DND-41 (cell line): ENCODE data around the gene LYST.

Source experiments
- ATAC-seq: fragments of 200-7000 bp; cut with Tn5 transposase; 3 replicates; pipeline ENCODE4 v1.9.1; 2021; ENCODE audit warnings: low read depth; ENCODE audit not compliant: insufficient read depth
- DNase-seq: peaks from one replicate; pipeline ENCODE4 v3.0.0-alpha.2; 2020
- H2AFZ ChIP-seq: 2 replicates; pipeline ENCODE4 v1.6.0; 2012; ENCODE audit warnings: low read depth, low read length
- H3K27ac ChIP-seq: 2 replicates; pipeline ENCODE4 v1.5.1; 2012; ENCODE audit warnings: low read length, inconsistent platforms
- H3K27me3 ChIP-seq: fragments of 200-600 bp; sonication (generic); 2 replicates; pipeline ENCODE4 v1.6.0; 2012; ENCODE audit warnings: low read length, mild to moderate bottlenecking, inconsistent platforms; ENCODE audit not compliant: insufficient read depth, poor library complexity
- H3K36me3 ChIP-seq: 2 replicates; pipeline ENCODE4 v1.5.1; 2012; ENCODE audit warnings: low read length, inconsistent platforms; ENCODE audit not compliant: insufficient read depth
- H3K4me1 ChIP-seq: 2 replicates; pipeline ENCODE4 v1.5.1; 2012; ENCODE audit warnings: mild to moderate bottlenecking, low read length; ENCODE audit not compliant: insufficient read depth
- H3K4me2 ChIP-seq: 2 replicates; pipeline ENCODE4 v1.6.0; 2012; ENCODE audit warnings: mild to moderate bottlenecking, moderate library complexity, low read length, inconsistent platforms; ENCODE audit not compliant: insufficient read depth
- H3K4me3 ChIP-seq, 2 experiments: fragments of 200-600 bp in 1 of 2; shearing (Covaris generic) in 1 of 2; 2 replicates each; pipeline ENCODE4 v1.5.1; 2012 to 2016; ENCODE audit warnings: inconsistent platforms in 2 of 2, low read length in 2 of 2, mild to moderate bottlenecking in 2 of 2, low read depth in 1 of 2, moderate library complexity in 1 of 2
- H3K79me2 ChIP-seq: 2 replicates; pipeline ENCODE4 v1.6.0; 2012; ENCODE audit warnings: low read length, inconsistent platforms; ENCODE audit not compliant: insufficient read depth
- H3K9ac ChIP-seq: 2 replicates; pipeline ENCODE4 v1.6.0; 2012; ENCODE audit warnings: low read depth, mild to moderate bottlenecking, inconsistent platforms, low read length, moderate library complexity
- H3K9me3 ChIP-seq: 2 replicates; pipeline ENCODE4 v1.5.1; 2012; ENCODE audit warnings: low read length, moderate library complexity, mild to moderate bottlenecking, inconsistent platforms; ENCODE audit not compliant: insufficient read depth, severe bottlenecking
- H4K20me1 ChIP-seq: 2 replicates; pipeline ENCODE4 v1.6.0; 2012; ENCODE audit warnings: low read length; ENCODE audit not compliant: insufficient read depth
- EZH2 ChIP-seq: IDR thresholded peaks from 3 replicates; pipeline ENCODE4 v1.6.1; 2012; ENCODE audit warnings: borderline replicate concordance, low read depth, mild to moderate bottlenecking, moderate library complexity, low read length, inconsistent platforms; ENCODE audit not compliant: severe bottlenecking
- TF ChIP-seq, protein P1 (sequence below): IDR thresholded peaks from 2 replicates; pipeline ENCODE4 v1.5.1; 2012; ENCODE audit warnings: borderline replicate concordance, low read length, moderate library complexity, mild to moderate bottlenecking; ENCODE audit not compliant: poor library complexity, severe bottlenecking; ENCODE audit errors: extremely low read depth

Gene LYST

DNA sequence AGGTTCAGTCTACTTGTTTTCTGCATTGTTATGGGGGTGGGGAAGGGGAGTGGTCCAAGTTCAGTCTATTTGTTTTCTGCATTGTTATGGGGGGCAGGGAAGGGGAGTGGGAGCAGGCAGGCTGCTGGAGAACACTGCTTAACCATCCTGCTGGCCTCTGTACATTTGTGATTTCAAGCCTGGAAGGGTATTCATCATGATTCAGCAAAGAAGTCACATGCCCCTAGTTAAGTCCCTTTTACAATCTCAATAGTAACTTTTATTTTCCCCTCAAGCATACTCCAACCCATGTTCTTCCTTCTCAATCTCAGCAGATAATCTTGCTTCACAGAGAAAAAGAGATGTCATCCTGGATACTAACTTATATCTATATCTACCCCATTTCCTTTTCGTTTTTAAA is 7.9 kb downstream of the LYST start:
- no peak for ATAC-seq
- H2AFZ ChIP-seq: no peak overlapping the region
- H3K27me3 ChIP-seq: peaks cover 15% of the 10 kb centered on the region
- no peak for DNase-seq
- H4K20me1 ChIP-seq: no peaks in the 10 kb centered on the region
- no peak overlapping the region for H3K4me2 ChIP-seq
- no peaks in the 10 kb centered on the region for H3K4me1 ChIP-seq
- no peaks in the 10 kb centered on the region for H3K79me2 ChIP-seq
- no peak overlapping the region for H3K9ac ChIP-seq
- H3K36me3 ChIP-seq: no peaks in the 10 kb centered on the region
- no peak overlapping the region for H3K4me3 ChIP-seq
- no peak for TF ChIP-seq EZH2
- TF ChIP-seq, protein P1, sequence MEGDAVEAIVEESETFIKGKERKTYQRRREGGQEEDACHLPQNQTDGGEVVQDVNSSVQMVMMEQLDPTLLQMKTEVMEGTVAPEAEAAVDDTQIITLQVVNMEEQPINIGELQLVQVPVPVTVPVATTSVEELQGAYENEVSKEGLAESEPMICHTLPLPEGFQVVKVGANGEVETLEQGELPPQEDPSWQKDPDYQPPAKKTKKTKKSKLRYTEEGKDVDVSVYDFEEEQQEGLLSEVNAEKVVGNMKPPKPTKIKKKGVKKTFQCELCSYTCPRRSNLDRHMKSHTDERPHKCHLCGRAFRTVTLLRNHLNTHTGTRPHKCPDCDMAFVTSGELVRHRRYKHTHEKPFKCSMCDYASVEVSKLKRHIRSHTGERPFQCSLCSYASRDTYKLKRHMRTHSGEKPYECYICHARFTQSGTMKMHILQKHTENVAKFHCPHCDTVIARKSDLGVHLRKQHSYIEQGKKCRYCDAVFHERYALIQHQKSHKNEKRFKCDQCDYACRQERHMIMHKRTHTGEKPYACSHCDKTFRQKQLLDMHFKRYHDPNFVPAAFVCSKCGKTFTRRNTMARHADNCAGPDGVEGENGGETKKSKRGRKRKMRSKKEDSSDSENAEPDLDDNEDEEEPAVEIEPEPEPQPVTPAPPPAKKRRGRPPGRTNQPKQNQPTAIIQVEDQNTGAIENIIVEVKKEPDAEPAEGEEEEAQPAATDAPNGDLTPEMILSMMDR: no peak
- H3K27ac ChIP-seq: no peak overlapping the region
- H3K9me3 ChIP-seq: no peaks in the 10 kb centered on the region

DNA sequence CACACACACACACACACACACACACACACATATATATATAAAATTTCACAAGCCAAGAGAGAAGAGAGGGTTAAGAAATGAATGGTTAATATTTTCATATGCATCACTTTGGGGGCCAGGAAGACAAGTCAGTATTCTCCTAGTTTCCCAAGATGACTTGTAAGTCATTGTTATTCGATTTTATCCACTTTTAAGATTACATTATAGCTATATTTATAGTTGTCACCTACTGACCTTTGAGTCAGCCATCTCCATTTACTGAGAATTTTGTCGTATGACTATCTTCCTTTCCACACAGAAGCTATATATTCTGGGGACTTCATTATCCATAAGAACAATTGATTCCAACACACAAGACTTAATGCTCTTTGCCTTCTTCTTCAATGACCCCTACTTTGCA is 8.9 kb downstream of the LYST start:
- no peak for ATAC-seq
- H3K4me2 ChIP-seq: no peak overlapping the region
- H3K9me3 ChIP-seq: no peaks in the 10 kb centered on the region
- no peaks in the 10 kb centered on the region for H3K4me1 ChIP-seq
- no peaks in the 10 kb centered on the region for H3K36me3 ChIP-seq
- H2AFZ ChIP-seq: no peak overlapping the region
- H4K20me1 ChIP-seq: no peaks in the 10 kb centered on the region
- H3K27me3 ChIP-seq: peaks cover 20% of the 10 kb centered on the region
- no peak overlapping the region for H3K4me3 ChIP-seq
- no peak overlapping the region for H3K27ac ChIP-seq
- no peaks in the 10 kb centered on the region for H3K79me2 ChIP-seq
- no peak for DNase-seq
- H3K9ac ChIP-seq: no peak overlapping the region
- TF ChIP-seq, protein P1: no peak

DNA sequence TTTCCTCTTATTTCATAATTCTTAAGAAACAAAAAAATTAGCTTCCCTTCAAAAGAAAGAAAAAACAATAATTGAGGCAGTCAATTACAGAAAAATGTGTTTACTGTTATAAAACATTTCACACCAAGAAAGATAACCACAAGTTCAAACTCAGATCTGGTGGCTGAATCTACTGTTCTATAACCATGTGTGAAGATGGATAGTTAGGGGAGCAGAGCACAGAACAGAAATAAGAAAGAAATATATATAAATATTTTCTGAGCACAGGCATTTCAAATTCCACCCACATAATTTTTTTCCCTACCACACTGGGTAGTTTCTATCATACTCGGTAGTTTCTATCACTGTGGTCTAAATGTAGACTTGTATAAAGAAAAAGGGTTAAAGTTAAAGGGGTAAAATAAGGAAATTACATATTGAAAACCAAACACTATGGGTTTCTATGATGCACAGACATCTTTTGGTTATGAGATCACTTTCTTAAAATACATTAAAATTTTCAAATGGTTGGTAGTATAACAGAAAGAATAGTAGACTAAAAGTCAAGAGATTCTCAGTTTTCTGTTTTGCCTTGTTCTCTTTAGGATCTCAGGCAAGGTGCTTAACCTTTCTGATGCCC is 10.8 kb downstream of the LYST start:
- no peak overlapping the region for H3K9ac ChIP-seq
- DNase-seq (no peak), ATAC-seq (no peak)
- H3K4me1 ChIP-seq: no peaks in the 10 kb centered on the region
- H3K9me3 ChIP-seq: no peaks in the 10 kb centered on the region
- no peaks in the 10 kb centered on the region for H3K79me2 ChIP-seq
- no peak for TF ChIP-seq EZH2
- TF ChIP-seq, protein P1: no peak
- no peak overlapping the region for H3K4me2 ChIP-seq
- no peaks in the 10 kb centered on the region for H4K20me1 ChIP-seq
- peaks cover 23% of the 10 kb centered on the region for H3K27me3 ChIP-seq
- no peak overlapping the region for H2AFZ ChIP-seq
- no peak overlapping the region for H3K4me3 ChIP-seq
- no peak overlapping the region for H3K27ac ChIP-seq
- no peaks in the 10 kb centered on the region for H3K36me3 ChIP-seq

DNA sequence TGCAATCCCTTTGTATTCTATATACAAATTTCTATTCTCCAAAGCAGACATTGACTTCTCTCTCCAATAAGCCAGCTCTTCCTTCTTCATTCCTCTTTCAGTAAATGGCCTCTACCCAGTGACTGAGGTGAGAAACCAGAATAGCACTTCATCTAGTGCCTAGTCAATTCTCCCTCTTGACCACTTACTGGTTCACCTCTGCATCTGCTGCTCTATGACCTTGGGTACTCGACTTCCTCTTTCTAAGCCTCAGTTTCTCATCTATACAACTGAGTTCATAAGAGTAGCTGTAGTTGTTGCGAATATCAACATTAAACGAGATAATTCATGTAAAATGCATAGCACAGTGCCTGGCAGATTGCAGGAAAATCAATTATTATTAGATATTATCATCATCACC is 12.4 kb downstream of the LYST start:
- no peak for ATAC-seq
- Histone ChIP-seq H3K4me1 (no peaks in the 10 kb centered on the region), H2AFZ (no peak overlapping the region), H3K9me3 (no peaks in the 10 kb centered on the region), H3K36me3 (no peaks in the 10 kb centered on the region), H3K4me3 (no peak overlapping the region), H4K20me1 (no peaks in the 10 kb centered on the region), H3K79me2 (no peaks in the 10 kb centered on the region), H3K27me3 (peaks cover 20% of the 10 kb centered on the region), H3K9ac (no peak overlapping the region), H3K4me2 (no peak overlapping the region), H3K27ac (no peak overlapping the region)
- TF ChIP-seq, protein P1: no peak
- TF ChIP-seq EZH2: no peak
- DNase-seq: no peak
